Astrocyte (in vitro differentiated cells and primary cell): ENCODE data around the gene PSPH.

ENCODE experiments used
- CTCF ChIP-seq: IDR thresholded peaks from 2 replicates; pipeline ENCODE4 v1.5.1; 2011; ENCODE audit warnings: low read depth, mild to moderate bottlenecking, inconsistent platforms, low read length, moderate library complexity; ENCODE audit not compliant: insufficient read depth
- EZH2 ChIP-seq: IDR thresholded peaks from 2 replicates; pipeline ENCODE4 v1.6.1; 2012; ENCODE audit warnings: mild to moderate bottlenecking, low read length, inconsistent platforms; ENCODE audit not compliant: insufficient read depth

GRCh38 chr7:56062382-56062781 is 11.1 kb upstream of the PSPH start:
- TF ChIP-seq CTCF (no peak), EZH2 (no peak)
